Measurements from ENCODE around the gene THSD4.

- TF ChIP-seq EZH2phosphoT487 (IDR thresholded peaks at IDR 0.05; ENCODE audit: low read length) (no peak), CTCF (IDR thresholded peaks at IDR 0.05; ENCODE audit: low read length) (no peak)
These were observed 315.5 kb downstream of the THSD4 start for GRCh38 chr15:71430782-71431181.

Data from MM.1S (cell line).